ENCODE measurements around the gene PPM1H.

The PPM1H gene

GRCh38 chr12:62701492-62701891 lies 233.5 kb downstream of the PPM1H start:
- DNase-seq, result no peak

- DNase-seq, result no peak
Measured at GRCh38 chr12:62700091-62700880, 234.7 kb downstream of the PPM1H start.

- DNase-seq, result no peak
Measured at GRCh38 chr12:62698701-62699101, 236.2 kb downstream of the PPM1H start.

- no peak for DNase-seq
Measured at GRCh38 chr12:62697893-62698292, 237.1 kb downstream of the PPM1H start.

- no peak for DNase-seq
Measured at GRCh38 chr12:62695696-62696095, 239.3 kb downstream of the PPM1H start.

GRCh38 chr12:62694632-62695031 lies 240.3 kb downstream of the PPM1H start:
- no peak for DNase-seq

- no peak for DNase-seq
Measured at GRCh38 chr12:62694116-62694515, 240.8 kb downstream of the PPM1H start.

- no peak for DNase-seq
Measured at GRCh38 chr12:62693376-62694050, 241.4 kb downstream of the PPM1H start.

GRCh38 chr12:62692884-62693283 lies 242.1 kb downstream of the PPM1H start:
- no peak for DNase-seq

GRCh38 chr12:62691309-62691708 lies 243.6 kb downstream of the PPM1H start:
- DNase-seq, result no peak

- DNase-seq, result no peak
Measured at GRCh38 chr12:62689042-62689839, 245.7 kb downstream of the PPM1H start.

- DNase-seq, result no peak
Measured at GRCh38 chr12:62686938-62687337, 248.0 kb downstream of the PPM1H start.

GRCh38 chr12:62684570-62685295 lies 250.2 kb downstream of the PPM1H start:
- no peak for DNase-seq

- DNase-seq, result no peak
Measured at GRCh38 chr12:62683776-62684569, 251.0 kb downstream of the PPM1H start.

- DNase-seq, result no peak
Measured at GRCh38 chr12:62681306-62681705, 253.6 kb downstream of the PPM1H start.

- no peak for DNase-seq
Measured at GRCh38 chr12:62679608-62680007, 255.3 kb downstream of the PPM1H start.

- DNase-seq, result no peak
Measured at GRCh38 chr12:62677355-62677754, 257.6 kb downstream of the PPM1H start.

GRCh38 chr12:62676521-62677307 lies 258.2 kb downstream of the PPM1H start:
- no peak for DNase-seq

GRCh38 chr12:62673028-62673815 lies 261.7 kb downstream of the PPM1H start:
- no peak for DNase-seq

- DNase-seq, result no peak
Measured at GRCh38 chr12:62670986-62671720, 263.8 kb downstream of the PPM1H start.
